HG03025 (cell line): ENCODE measurements around the gene PGM3.
A peak's percentile ranks its signal among the peaks of the same experiment; 100 is the strongest.
"Not testable (repeated sequence)": the region's sequence is repeated elsewhere in the genome, so short reads cannot be mapped to it uniquely, and the experiment has no call there.

Experiments
- ATAC-seq: cut with Tn5 transposase; IDR thresholded peaks from one replicate; pipeline ENCODE4 v1.9.1; 2021; ENCODE audit warnings: mild to moderate bottlenecking, moderate library complexity; ENCODE audit not compliant: unreplicated experiment, low FRiP score

The PGM3 gene, protein sequence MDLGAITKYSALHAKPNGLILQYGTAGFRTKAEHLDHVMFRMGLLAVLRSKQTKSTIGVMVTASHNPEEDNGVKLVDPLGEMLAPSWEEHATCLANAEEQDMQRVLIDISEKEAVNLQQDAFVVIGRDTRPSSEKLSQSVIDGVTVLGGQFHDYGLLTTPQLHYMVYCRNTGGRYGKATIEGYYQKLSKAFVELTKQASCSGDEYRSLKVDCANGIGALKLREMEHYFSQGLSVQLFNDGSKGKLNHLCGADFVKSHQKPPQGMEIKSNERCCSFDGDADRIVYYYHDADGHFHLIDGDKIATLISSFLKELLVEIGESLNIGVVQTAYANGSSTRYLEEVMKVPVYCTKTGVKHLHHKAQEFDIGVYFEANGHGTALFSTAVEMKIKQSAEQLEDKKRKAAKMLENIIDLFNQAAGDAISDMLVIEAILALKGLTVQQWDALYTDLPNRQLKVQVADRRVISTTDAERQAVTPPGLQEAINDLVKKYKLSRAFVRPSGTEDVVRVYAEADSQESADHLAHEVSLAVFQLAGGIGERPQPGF

DNA sequence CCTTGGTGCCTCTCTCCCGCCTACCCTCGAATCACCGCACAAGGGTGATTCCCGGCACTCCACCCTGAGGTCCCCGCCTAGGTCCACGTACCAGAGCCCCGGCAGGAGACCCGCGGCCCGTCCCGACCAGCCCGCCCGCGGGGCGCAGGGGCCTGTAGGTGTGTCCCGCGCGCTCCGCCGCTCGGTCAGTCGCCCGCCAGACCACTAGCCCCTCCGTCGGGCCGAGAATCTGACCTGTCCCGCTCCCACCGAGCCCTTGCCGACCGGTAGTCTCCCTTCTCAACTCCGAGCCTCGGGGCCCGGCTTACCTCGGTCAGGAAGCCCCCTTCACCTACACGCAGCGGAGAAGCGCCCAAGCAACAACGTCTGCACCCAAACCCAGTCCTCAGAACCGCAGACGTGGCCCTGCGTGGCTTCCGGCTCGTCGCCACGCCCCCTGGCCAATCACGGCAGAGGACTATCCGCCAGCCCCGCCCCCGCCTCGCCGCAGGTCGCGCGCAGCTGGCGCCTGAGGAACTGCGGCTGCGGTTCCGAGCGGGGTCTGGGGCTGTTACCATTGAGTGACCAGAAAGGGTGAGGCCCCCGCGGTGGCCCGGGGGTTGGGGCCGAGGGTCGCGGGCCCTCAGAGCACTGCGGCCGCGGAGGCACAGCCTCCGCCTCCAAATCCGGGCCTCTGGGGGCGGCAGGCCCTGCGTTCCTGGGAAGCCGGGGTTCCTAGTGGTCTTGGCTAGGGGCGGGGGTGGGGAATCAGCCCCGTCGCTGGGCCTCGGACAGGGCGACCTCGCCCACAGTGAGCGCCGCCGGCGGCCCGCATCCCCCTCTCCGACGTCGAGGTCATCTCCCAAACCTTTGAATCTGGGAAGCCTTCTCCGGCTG lies at the start of gene PGM3, which contains the start of gene RWDD2A:
Gene PGM3 (minus strand): TSS at position 395 of the 876 bp plus-strand sequence. CDS start 2,253 bp downstream, outside the sequence.
Gene RWDD2A (plus strand): TSS at position 487 of the 876 bp plus-strand sequence. CDS start 1,095 bp downstream, outside the sequence.
- ATAC-seq = peak; percentile 97

DNA sequence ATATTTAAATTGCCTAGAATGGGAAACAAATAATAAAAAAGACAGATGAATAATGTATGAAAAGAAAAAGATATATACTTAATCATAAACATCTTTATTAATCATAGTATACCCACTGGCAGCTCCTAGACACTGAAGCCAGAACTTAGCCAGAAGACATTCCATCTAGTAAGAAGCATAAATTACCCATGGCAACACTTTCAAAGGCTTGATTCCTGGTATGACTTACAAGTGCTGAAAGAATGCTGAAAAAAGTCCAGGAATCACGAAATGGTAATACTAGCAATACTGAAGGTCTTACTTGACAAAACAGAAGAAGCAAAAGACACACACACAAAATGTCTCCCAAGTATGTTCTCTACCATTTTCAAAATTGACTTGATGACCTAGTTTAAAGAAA lies 38.1 kb upstream of the PGM3 start:
- no peak for ATAC-seq

DNA sequence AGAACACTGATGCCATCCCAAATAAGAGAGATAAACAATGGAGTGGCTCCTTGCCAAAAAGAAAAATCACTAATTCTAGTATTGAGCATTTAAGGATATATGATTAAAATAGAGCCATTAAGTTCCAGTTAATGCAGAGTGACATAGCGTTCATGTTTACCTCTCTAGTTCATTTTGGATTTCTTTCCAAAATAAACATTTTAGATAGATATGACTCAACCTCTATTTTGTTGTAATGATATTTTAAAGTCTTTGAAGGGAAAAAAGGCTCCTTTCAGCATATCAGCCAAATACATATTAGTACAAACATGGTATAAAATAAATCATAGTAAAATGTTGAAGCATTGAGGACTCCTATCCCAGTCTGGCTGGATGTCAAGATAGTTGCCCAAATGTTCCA lies 33.5 kb upstream of the PGM3 start:
- ATAC-seq = no peak

DNA sequence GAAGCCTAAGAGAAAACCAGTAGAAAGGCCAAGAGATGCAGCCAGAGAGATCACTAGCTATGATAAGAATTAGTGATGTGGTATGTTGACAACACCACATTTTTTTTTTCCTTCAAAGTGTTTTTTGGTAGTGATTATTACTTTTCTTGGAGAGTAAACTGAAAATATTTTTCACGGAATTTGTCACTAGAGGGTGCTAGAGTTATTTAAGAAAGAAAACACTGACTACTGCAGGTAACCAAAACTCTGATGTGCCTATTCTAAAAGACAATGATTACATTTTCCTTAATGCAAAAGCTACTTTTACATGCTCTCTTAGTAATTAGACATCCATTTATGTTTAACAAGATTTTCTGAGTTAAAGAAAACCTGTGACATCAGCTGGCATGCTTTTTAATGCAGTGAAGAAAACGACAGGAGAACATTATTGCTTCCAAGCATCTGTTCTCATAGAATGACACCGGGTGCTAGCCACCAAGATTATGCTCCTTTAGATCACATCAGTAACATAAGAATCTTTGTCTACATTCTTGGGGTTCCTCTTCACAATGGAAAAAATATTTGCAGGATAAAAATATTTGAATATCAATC lies 28.9 kb upstream of the PGM3 start:
- ATAC-seq = no peak

DNA sequence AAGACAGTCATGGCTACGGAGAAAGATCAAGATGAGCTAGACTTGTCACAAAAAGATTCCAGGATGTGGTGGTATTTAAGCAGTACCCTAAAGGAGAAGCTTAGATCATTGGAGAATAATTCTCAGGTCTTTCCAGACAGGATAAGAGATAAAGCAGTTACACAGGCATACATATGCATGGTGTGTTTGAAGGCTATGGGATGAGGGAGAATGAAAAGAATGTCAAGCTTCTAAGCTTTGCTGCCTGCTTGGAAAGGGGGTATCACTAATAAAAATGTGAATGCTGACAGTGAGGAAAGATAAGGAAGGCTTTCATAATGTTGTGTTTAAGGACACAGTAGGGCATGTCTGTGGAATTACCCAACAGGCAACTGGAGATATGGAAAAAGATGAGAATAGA lies 28.2 kb upstream of the PGM3 start:
- ATAC-seq = no peak

DNA sequence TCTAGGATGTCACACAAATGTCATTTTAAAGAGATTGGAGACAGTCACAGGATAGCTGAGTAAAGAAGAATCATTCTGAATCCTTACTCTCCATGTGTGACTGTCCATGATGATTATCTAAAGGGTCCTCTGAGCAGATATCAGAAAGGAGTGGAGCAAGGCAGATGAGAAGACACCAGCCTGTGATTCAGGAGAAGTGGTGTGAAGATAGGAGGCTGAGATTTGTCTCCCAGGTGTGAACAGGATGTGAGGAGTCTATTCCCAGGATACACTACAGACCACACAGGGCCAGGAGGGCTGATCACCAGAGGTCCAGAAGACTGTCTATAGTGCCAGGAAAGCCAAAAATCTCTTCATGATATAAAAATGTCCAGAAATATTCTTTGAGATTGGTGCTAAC lies 27.1 kb upstream of the PGM3 start:
- no peak for ATAC-seq

DNA sequence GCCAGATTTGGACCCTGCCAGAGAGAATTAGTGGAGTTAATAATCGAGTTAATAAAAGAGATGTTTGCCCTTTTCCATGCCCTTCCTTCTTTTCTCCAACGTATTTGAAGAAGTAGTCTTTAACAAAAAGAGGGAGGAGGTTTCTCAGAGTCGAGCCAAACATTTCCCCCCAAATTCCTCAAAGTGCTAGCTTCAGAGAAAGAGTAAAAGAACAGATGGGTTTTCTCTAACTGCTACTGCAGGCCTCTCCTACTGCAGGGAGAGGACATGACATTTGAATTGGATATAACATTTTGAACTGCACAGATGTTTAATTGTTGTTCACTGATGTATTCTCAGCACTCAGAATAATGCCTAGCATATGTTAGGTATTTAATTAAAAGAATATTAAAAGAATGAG lies 25.6 kb upstream of the PGM3 start:
- ATAC-seq = no peak

DNA sequence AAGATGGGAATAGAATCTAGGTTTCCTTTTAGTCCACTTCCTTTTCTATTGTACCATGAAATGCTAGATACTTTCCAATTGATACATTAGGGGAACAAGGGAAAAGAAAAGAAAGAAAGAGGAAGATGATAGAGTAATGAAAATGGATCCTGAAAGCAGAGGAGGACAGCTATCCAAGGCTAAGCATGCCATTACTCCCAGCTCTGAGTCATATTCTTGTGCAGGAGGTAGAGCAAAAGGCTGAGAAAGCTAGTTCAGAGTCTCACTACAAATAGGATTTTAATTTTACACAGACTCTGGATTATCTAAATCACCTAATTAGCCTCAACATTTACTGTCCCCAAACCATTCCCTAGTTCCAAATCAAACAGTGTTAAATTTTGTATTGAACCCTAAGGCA lies 23.7 kb upstream of the PGM3 start:
- no peak for ATAC-seq

DNA sequence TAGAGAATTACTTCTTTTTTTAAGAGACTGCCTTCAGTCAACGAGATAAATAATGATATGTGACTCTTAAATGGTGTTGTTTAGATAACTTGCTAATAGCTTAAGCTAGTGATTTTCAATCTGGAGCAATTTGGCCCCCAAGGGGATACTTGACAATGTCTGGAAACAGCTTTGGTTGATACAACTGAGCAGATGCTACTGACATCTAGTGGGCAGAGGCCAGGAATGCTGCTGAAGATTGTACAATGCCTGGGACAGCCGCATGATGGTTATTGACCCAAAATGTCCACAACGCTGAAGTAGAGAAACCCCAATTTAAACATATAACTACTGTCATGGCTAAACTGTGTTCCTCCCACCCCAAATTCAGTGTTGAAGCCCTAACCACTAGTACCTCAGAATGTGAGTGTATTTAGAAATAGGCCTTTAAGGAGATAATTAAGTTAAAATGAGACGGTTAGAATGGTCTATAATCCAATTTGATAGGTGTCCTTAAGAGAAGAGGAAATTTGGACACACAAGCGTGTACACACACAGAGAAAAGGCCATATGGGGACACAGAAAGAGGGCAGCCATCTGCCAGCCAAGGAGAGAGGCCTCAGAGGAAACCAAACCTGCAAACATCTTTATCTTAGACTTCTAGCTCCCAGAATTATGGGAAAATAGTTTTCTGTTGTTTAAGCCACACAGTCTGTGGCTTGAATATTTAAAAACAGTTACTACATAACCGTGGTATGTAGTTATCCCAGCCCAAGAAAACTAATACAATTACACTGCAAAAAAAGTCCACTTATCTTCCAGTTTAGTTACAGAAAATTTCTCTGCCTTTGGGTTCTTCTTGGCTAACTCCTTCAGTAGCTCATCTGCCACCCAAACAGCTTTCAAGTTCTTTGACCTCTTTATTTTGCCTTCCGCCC lies 22.3 kb upstream of the PGM3 start:
- peak; percentile 99 for ATAC-seq

DNA sequence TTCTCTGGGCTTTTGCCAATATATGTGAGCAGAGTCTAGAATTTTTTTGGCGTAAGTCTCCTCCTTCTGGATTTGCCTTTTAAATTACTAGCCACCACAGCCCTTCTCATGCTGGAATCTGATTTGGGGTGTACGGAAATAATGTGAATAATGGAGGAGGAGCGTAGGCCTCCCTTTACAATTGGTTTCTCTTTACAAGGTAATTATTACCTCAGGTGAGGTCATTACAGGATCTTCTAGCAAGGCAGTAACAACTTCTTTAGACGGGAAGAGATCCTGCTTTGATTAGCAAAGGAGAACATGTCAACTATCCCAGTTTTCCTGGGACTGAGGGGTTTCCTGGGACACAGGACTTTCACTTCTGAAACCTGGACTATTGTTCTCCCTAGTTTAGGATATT lies 9.0 kb upstream of the PGM3 start:
- ATAC-seq = no peak

DNA sequence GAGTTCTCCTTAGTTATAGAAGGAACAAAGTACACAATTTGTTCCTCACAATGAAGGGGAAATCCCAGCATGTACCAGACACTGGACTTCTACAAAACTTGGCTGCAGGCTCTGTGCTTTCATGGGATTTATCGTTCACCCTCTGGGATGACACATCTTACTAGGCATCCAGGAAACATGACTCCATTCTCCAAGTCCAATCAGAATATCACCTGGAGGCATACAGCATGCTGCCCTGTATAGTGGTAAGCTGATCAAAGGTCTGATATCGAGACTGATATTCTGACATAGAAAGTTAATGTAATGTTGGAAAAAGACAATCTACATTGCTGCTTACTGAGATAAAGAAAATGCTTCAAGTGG lies 6.8 kb upstream of the PGM3 start:
- no peak for ATAC-seq

DNA sequence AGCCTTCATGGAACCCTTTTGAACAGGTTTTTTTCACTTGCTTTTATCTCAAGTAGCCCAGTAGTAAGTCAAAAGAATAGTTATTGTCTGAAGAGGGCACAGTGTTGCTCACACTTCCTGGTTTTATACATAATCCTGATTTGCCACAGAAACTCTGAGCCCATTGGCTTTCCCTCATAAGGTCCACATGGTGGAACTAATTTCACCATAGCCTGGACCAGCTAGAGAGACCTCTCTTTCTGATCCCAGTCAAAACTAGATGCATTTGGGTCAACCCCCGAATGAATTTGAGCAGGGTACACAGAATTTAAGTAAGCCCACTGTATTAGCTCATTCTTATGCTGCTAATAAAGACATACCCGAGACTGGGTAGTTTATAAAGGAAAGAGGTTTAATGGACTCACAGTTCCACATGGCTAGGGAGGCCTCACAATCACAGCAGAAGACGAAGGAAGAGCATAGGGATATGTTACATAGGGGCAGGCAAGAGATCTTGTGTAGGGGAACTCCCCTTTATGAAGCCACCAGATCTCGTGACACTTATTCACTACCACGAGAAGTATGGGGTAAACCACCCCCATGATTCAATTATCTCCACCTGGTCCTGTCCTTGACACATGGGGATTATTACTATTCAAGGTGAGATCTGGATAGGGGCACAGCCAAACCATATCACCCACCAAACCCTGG lies 6.3 kb upstream of the PGM3 start:
- no peak for ATAC-seq

DNA sequence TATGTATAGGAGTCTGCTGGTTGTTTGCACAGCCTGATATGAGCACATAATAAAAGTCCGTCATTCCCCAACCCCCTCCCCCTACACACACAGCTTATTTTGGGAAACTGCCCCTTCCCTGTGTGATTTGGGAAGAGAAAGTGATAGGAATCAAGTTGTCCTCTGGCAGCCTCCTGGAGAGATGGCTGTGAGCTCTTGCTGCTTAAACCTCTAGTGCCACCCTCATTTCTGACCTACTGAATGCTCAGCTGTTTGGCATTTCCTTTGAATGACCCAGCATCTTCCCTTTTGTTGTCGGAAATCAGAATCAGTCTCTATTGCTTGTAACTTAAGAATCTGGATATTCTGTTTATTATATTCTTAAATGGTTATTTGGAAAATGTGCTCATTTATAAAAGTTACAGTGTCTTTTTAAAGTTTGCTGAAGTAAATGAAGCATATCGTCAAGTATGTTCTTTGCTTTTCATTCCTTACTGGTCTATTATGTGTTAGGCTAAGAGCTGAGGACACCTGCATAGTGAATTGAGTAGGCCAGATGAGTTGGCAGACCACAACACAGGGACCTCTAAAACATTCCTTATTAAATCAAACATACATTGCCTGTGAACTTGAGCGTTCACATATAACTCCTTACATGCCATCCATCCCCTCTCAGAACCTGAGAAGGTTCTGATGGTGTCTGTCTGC lies 5.6 kb upstream of the PGM3 start:
- no peak for ATAC-seq

DNA sequence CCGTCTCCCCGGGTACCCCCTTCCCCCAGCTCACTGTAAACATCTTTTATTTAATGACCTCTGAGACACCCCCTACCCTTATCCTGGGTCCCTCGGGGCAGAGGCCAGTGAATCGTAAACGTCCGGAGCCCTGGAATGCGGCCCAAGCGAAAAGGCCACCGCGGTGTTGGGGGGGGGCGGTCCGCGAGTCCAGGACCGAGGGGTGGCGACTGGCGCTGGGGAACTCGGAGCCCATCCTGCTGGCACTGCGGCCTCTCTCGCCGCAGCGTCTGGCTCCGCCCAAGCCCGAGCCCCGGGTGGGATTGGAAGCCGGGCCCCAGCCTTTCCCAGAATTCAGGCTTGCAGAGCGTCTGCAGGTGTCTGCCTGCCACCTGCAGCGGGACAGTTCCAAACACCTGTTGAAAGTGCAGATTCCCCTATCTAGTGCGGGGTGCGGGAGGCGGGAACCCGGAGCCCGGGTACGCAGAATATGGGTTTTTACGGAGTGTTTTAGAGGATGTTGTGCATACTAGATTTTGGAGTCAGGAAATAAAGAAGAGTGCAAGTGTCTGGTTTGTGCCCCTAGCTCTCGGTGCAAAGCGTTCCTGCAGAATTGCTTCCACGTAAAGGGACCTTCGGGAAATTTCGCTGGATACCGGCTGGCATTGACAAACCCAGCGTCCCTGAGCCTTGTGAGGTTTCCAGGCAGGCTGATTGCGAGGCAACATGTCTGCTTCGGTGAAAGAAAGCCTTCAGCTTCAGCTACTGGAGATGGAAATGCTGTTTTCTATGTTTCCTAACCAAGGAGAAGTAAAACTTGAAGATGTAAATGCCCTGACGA lies 892 bp upstream of the PGM3 start:
- ATAC-seq = peak; percentile 13

DNA sequence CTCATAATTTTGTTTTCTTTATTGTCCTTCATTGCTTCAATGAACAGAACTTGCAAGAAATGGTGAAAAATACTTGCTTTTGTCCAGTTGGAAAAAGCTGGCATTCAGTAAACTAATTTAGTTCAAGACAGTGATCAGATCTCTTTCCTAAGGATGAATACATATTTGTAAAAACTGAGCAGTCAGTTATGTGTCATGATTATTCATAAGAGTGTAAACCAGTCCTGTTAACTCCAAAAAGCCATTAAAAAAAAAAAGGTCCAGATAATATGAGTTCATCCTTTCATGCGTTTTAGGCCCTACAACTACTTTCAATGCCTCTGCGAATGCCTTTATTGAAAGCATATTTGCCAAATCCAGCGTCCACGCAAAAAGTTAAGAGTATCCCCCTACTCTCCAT lies 609 bp downstream of the PGM3 start:
- no peak for ATAC-seq

DNA sequence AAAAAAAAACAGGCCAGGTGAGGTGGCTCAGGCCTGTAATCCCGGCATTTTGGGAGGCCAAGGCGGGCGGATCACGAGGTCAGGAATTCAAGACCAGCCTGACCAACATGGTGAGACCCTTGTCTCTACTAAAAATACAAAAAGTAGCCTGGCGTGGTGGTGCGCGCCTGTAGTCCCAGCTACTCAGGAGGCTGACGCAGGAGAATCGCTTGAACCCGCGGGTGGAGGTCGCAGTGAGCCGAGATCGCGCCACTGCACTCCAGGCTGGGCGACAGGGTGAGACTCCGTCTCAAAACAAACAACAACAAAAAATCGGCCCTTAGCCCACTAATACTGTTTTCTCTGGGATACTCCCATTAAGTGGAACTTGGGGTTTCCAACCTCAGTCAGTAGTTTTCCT lies 1.1 kb downstream of the PGM3 start:
- not testable (repeated sequence) for ATAC-seq

DNA sequence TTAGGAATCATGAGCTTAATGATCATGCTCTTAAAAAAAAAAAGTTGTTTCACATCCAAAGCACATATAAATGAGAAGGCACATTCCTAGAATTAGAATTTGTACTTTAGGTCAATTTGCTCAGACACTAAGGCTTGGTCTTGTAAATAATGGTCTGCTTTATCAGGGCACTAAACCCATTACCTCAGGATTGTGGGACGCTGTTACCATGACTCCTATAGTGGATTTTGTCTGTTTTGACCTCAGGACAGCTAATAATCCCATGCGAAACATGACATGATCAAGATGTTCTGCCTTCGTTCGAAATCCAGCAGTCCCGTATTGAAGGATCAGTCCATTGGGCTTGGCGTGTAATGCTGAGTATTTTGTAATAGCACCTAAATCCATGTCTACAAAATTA lies 2.4 kb downstream of the PGM3 start:
- ATAC-seq = no peak

DNA sequence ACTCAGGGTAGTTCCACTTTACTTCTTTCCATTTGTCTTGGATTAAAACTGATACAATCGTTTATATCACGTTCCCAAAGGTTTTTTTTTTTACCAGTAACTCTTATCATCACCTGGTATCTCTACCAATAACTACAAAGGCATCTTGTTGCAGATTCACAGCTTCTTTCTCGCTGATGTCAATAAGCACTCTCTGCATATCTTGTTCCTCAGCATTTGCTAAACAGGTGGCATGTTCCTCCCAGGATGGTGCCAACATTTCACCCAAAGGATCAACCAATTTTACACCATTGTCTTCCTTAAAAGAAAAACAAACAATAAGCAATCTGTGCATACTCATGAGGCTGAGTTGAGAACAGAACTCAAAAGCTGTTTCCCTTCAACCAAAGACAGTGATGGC lies 4.6 kb downstream of the PGM3 start:
- ATAC-seq = no peak
